GM23338 (cell line): ENCODE results near the gene KCNK3. TPM values are rescaled to one million over a fixed set of nuclear protein-coding genes. Genes with fewer than 3 reads are reported as not detected.

Experiments
- ATAC-seq: fragments of 200-7000 bp; cut with Tn5 transposase; 3 replicates; pipeline ENCODE4 v1.9.1; 2020
- DNase-seq: peaks from one replicate; pipeline ENCODE4 v3.0.0-alpha.2; 2015; ENCODE audit warnings: low spot score
- H2AFZ ChIP-seq: fragments of 200-600 bp; sonication (generic); 2 replicates; pipeline ENCODE4 v1.8.0; 2016; ENCODE audit warnings: antibody characterized with exemption, mild to moderate bottlenecking, moderate library complexity
- H3F3A ChIP-seq: fragments of 200-600 bp; sonication (generic); replicated peaks from 2 replicates; pipeline ENCODE4 v1.8.0; 2017; ENCODE audit warnings: antibody characterized with exemption, mixed run types, low read depth
- H3K27ac ChIP-seq: fragments of 200-600 bp; sonication (generic); 2 replicates; pipeline ENCODE4 v1.6.1; 2016; ENCODE audit warnings: low read depth
- H3K27me3 ChIP-seq: fragments of 200-600 bp; sonication (generic); 2 replicates; pipeline ENCODE4 v1.8.0; 2016; ENCODE audit warnings: mild to moderate bottlenecking, mixed run types, moderate library complexity; ENCODE audit not compliant: insufficient read depth
- H3K36me3 ChIP-seq: fragments of 200-600 bp; sonication (generic); 2 replicates; pipeline ENCODE4 v1.8.0; 2016; ENCODE audit warnings: mild to moderate bottlenecking; ENCODE audit not compliant: insufficient read depth
- H3K4me1 ChIP-seq: fragments of 200-600 bp; sonication (generic); 2 replicates; pipeline ENCODE4 v1.8.0; 2016; ENCODE audit warnings: mild to moderate bottlenecking, moderate library complexity; ENCODE audit not compliant: insufficient read depth
- H3K4me2 ChIP-seq: fragments of 200-600 bp; sonication (generic); 2 replicates; pipeline ENCODE4 v1.7.1; 2017; ENCODE audit warnings: mixed run types
- H3K4me3 ChIP-seq: fragments of 200-600 bp; sonication (generic); 2 replicates; pipeline ENCODE4 v1.6.1; 2016; ENCODE audit warnings: mixed run types
- H3K79me2 ChIP-seq: fragments of 200-600 bp; sonication (generic); replicated peaks from 2 replicates; pipeline ENCODE4 v1.8.0; 2017; ENCODE audit warnings: mild to moderate bottlenecking; ENCODE audit not compliant: insufficient read depth
- H3K9me2 ChIP-seq: fragments of 200-600 bp; sonication (generic); 2 replicates; pipeline ENCODE4 v1.8.0; 2017; ENCODE audit not compliant: insufficient read depth
- H4K20me1 ChIP-seq: fragments of 200-600 bp; sonication (generic); replicated peaks from 2 replicates; pipeline ENCODE4 v1.8.0; 2017; ENCODE audit warnings: mild to moderate bottlenecking; ENCODE audit not compliant: insufficient read depth
- H3K27ac Mint-ChIP-seq: 2 replicates; pipeline ENCODE4 v1.8.0; 2020; ENCODE audit warnings: inconsistent platforms, mild to moderate bottlenecking, moderate library complexity, mixed read lengths
- H3K27me3 Mint-ChIP-seq: 3 replicates; pipeline ENCODE4 v1.8.0; 2022; ENCODE audit warnings: low read depth, mild to moderate bottlenecking, moderate library complexity, mixed read lengths, inconsistent platforms; ENCODE audit not compliant: insufficient read depth, poor library complexity
- H3K36me3 Mint-ChIP-seq: 3 replicates; pipeline ENCODE4 v1.8.0; 2021; ENCODE audit warnings: low read depth, mild to moderate bottlenecking, inconsistent platforms, moderate library complexity, mixed read lengths
- H3K4me1 Mint-ChIP-seq: 3 replicates; pipeline ENCODE4 v1.8.0; 2020; ENCODE audit warnings: mild to moderate bottlenecking, inconsistent platforms, mixed read lengths
- H3K4me3 Mint-ChIP-seq: 3 replicates; pipeline ENCODE4 v1.8.0; 2021; ENCODE audit warnings: moderate library complexity, mild to moderate bottlenecking, inconsistent platforms, mixed read lengths
- H3K9me3 Mint-ChIP-seq: 3 replicates; pipeline ENCODE4 v1.8.0; 2020; ENCODE audit warnings: moderate library complexity, mild to moderate bottlenecking, inconsistent platforms, mixed read lengths
- CREB1 ChIP-seq: fragments of 250-450 bp; sonication (Bioruptor Pico); IDR thresholded peaks from 2 replicates; pipeline ENCODE4 v1.5.0; 2020; ENCODE audit warnings: low read depth, mild to moderate bottlenecking, moderate library complexity
- EZH2 ChIP-seq: fragments of 200-600 bp; sonication (generic); IDR thresholded peaks from one replicate; pipeline ENCODE4 v1.8.0; 2017; ENCODE audit warnings: antibody characterized with exemption, mild to moderate bottlenecking, low read depth; ENCODE audit not compliant: unreplicated experiment
- JUNB ChIP-seq: IDR thresholded peaks from one replicate; pipeline ENCODE4 v1.6.1; 2016; ENCODE audit warnings: antibody characterized with exemption; ENCODE audit not compliant: unreplicated experiment
- NANOG ChIP-seq: IDR thresholded peaks from 2 replicates; pipeline ENCODE4 v1.6.1; 2016; ENCODE audit warnings: antibody characterized with exemption, borderline replicate concordance
- POLR2AphosphoS5 ChIP-seq: IDR thresholded peaks from 2 replicates; pipeline ENCODE4 v1.6.1; 2016; ENCODE audit warnings: antibody characterized with exemption, low read depth
- REST ChIP-seq: IDR thresholded peaks from one replicate; pipeline ENCODE4 v1.6.1; 2018; ENCODE audit warnings: antibody characterized with exemption; ENCODE audit not compliant: unreplicated experiment
- STAT1 ChIP-seq: IDR thresholded peaks from one replicate; pipeline ENCODE4 v1.6.1; 2016; ENCODE audit warnings: antibody characterized with exemption; ENCODE audit not compliant: unreplicated experiment
- ZNF114 ChIP-seq: fragments of 250-450 bp; sonication (Bioruptor Pico); IDR thresholded peaks from 2 replicates; pipeline ENCODE4 v1.5.0; 2020; ENCODE audit warnings: mild to moderate bottlenecking, moderate library complexity
- ZNF331 ChIP-seq: fragments of 250-450 bp; sonication (Bioruptor Pico); IDR thresholded peaks from 2 replicates; pipeline ENCODE4 v1.5.0; 2020; ENCODE audit warnings: low read depth, mild to moderate bottlenecking, moderate library complexity
- ZNF462 ChIP-seq: fragments of 250-450 bp; sonication (Bioruptor Pico); IDR thresholded peaks from 2 replicates; pipeline ENCODE4 v1.5.0; 2020; ENCODE audit warnings: mild to moderate bottlenecking, moderate library complexity
- polyA plus RNA-seq: library from polyadenylated mRNA; unstranded; fragments of >200 nt; fragmentation: Nextera tagmentation; extraction: Ambion mirVana; gene quantifications from 2 replicates; pipeline ENCODE4 v1.2.1, GENCODE V29; 2016
- total RNA-seq: library from RNA; depleted of rRNA; stranded (reverse); fragments of >200 nt; shearing (Covaris generic); gene quantifications from 2 replicates; pipeline ENCODE4 v1.2.3, GENCODE V29; 2014
- TF ChIP-seq, protein P1 (sequence below), 2 experiments: fragments of 200-600 bp in 1 of 2; sonication (generic) in 1 of 2; conservative IDR thresholded peaks; 2 replicates each; pipeline versions ENCODE4 v1.5.1 to v1.6.1; 2016 to 2017; ENCODE audit warnings: antibody characterized with exemption in 2 of 2, low read depth in 2 of 2, mild to moderate bottlenecking in 2 of 2, moderate library complexity in 1 of 2

The KCNK3 gene
- total and polyA plus RNA-seq, 2 experiments from 2014 or later: not detected

DNA sequence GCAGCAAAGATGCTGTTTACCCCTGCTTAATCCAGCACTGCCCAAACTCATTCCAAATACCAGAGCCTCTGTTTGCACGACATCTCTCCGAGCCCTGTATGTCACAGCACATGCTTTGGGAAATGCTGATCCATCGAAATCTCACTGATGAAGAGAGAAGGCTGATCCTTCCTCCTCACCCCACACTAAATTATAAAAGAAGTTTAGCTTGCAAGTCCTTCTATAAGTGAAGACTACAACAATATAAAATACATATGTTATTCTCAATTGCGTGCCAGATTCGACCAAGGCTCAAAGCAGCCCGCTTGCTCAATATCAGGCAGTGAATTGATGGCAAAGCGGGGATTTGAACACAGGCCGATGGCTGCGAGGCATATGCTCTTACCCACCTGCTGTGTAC lies 40.9 kb downstream of the KCNK3 start:
- H3K36me3 Mint-ChIP-seq: no peaks in the 10 kb centered on the region
- ATAC-seq (no peak), DNase-seq (no peak)
- no peak overlapping the region for H3K4me3 Mint-ChIP-seq
- H2AFZ ChIP-seq: no peak overlapping the region
- no peak overlapping the region for H3K4me3 ChIP-seq
- H3K27me3 ChIP-seq: no peaks in the 10 kb centered on the region
- no peaks in the 10 kb centered on the region for H3K4me1 ChIP-seq
- no peaks in the 10 kb centered on the region for H3K9me2 ChIP-seq
- no peaks in the 10 kb centered on the region for H3K9me3 Mint-ChIP-seq
- no peaks in the 10 kb centered on the region for H3F3A ChIP-seq
- H3K27ac Mint-ChIP-seq: no peak overlapping the region
- no peaks in the 10 kb centered on the region for H3K36me3 ChIP-seq
- H3K27ac ChIP-seq: no peak overlapping the region
- H3K4me2 ChIP-seq: no peak overlapping the region
- peaks cover 8% of the 10 kb centered on the region for H3K27me3 Mint-ChIP-seq
- H3K4me1 Mint-ChIP-seq: no peaks in the 10 kb centered on the region
- TF ChIP-seq POLR2AphosphoS5: no peak
- no peak for TF ChIP-seq ZNF462 (CRISPR knock-in tag)
- TF ChIP-seq JUNB: no peak
- no peak for TF ChIP-seq STAT1
- no peak for TF ChIP-seq EZH2
- TF ChIP-seq REST: no peak
- no peak for TF ChIP-seq NANOG
- TF ChIP-seq CREB1 (CRISPR knock-in tag): no peak
- no peak for TF ChIP-seq ZNF331 (CRISPR knock-in tag)
- no peak for TF ChIP-seq ZNF114
- TF ChIP-seq, protein P1, sequence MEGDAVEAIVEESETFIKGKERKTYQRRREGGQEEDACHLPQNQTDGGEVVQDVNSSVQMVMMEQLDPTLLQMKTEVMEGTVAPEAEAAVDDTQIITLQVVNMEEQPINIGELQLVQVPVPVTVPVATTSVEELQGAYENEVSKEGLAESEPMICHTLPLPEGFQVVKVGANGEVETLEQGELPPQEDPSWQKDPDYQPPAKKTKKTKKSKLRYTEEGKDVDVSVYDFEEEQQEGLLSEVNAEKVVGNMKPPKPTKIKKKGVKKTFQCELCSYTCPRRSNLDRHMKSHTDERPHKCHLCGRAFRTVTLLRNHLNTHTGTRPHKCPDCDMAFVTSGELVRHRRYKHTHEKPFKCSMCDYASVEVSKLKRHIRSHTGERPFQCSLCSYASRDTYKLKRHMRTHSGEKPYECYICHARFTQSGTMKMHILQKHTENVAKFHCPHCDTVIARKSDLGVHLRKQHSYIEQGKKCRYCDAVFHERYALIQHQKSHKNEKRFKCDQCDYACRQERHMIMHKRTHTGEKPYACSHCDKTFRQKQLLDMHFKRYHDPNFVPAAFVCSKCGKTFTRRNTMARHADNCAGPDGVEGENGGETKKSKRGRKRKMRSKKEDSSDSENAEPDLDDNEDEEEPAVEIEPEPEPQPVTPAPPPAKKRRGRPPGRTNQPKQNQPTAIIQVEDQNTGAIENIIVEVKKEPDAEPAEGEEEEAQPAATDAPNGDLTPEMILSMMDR (conservative IDR thresholded peaks at IDR 0.05; ENCODE audit: low read depth in 2 of 2): no peak
- H3K79me2 ChIP-seq: no peaks in the 10 kb centered on the region
- no peaks in the 10 kb centered on the region for H4K20me1 ChIP-seq
